HFFc6 (cell line): Measurements from ENCODE around the gene C16orf95. TPM values are rescaled to one million over a fixed set of nuclear protein-coding genes. Genes with fewer than 3 reads are reported as not detected.

ENCODE experiments used
- DNase-seq: peaks from one replicate; pipeline ENCODE4 v3.0.0-alpha.2; 2018
- H3K27ac Mint-ChIP-seq: 2 replicates; pipeline ENCODE4 v1.8.0; 2020; ENCODE audit warnings: mild to moderate bottlenecking, mixed read lengths
- H3K27me3 Mint-ChIP-seq: 2 replicates; pipeline ENCODE4 v1.8.0; 2021; ENCODE audit warnings: mild to moderate bottlenecking, moderate library complexity, mixed read lengths; ENCODE audit not compliant: insufficient read depth
- H3K36me3 Mint-ChIP-seq: 2 replicates; pipeline ENCODE4 v1.8.0; 2021; ENCODE audit warnings: low read depth, mixed read lengths
- H3K4me1 Mint-ChIP-seq: 2 replicates; pipeline ENCODE4 v1.8.0; 2020; ENCODE audit warnings: low read depth, mixed read lengths
- H3K4me3 Mint-ChIP-seq: 2 replicates; pipeline ENCODE4 v1.8.0; 2020; ENCODE audit warnings: mild to moderate bottlenecking, moderate library complexity, mixed read lengths
- H3K9me3 Mint-ChIP-seq: 2 replicates; pipeline ENCODE4 v1.8.0; 2020; ENCODE audit warnings: mild to moderate bottlenecking, mixed read lengths
- CTCF ChIP-seq: fragments of 200-600 bp; sonication (generic); IDR thresholded peaks from 2 replicates; pipeline ENCODE4 v1.5.0; 2021; ENCODE audit warnings: antibody characterized with exemption, mild to moderate bottlenecking
- total RNA-seq, 6 experiments: library from RNA; stranded (reverse); fragmentation: NEBNext Ultra II Directional; extraction: Animal tissue kit (Norgen Biotek cat#: 25700); gene quantifications; 2 replicates in 1 of 6; 3 replicates in 5 of 6; pipeline ENCODE4 v1.2.3, GENCODE V29; 2021

C16orf95 gene
- total RNA-seq, 6 experiments from 2014 or later: 8.5 to 15.0 (median 11.7) TPM

- no peak for TF ChIP-seq CTCF
- H3K4me1 Mint-ChIP-seq: peaks cover 6% of the 10 kb centered on the region
- DNase-seq: no peak
- H3K9me3 Mint-ChIP-seq: no peaks in the 10 kb centered on the region
- H3K36me3 Mint-ChIP-seq: peaks cover 10% of the 10 kb centered on the region
- no peak overlapping the region for H3K27ac Mint-ChIP-seq
- H3K27me3 Mint-ChIP-seq: no peaks in the 10 kb centered on the region; the same call in 1 of the 2 replicates
- H3K4me3 Mint-ChIP-seq: no peak overlapping the region
Measured at GRCh38 chr16:87337262-87337771, 20.1 kb upstream of the C16orf95 start.

- Mint-ChIP-seq H3K4me1 (peaks cover 8% of the 10 kb centered on the region), H3K9me3 (no peaks in the 10 kb centered on the region), H3K27ac (no peak overlapping the region), H3K4me3 (no peak overlapping the region), H3K36me3 (peaks cover 10% of the 10 kb centered on the region), H3K27me3 (no peaks in the 10 kb centered on the region; the same call in 1 of the 2 replicates)
- no peak for DNase-seq
- TF ChIP-seq CTCF: no peak
Measured at GRCh38 chr16:87336434-87337240, 19.4 kb upstream of the C16orf95 start.

GRCh38 chr16:87335625-87336433, 18.6 kb upstream of the C16orf95 start:
- Mint-ChIP-seq H3K9me3 (no peaks in the 10 kb centered on the region), H3K27ac (no peak overlapping the region), H3K27me3 (no peaks in the 10 kb centered on the region; the same call in 1 of the 2 replicates), H3K36me3 (peaks cover 13% of the 10 kb centered on the region), H3K4me3 (no peak overlapping the region), H3K4me1 (peaks cover 8% of the 10 kb centered on the region)
- DNase-seq: no peak
- TF ChIP-seq CTCF: no peak

GRCh38 chr16:87334651-87335624, 17.7 kb upstream of the C16orf95 start:
- no peak for TF ChIP-seq CTCF
- Mint-ChIP-seq H3K27ac (no peak overlapping the region), H3K4me3 (no peak overlapping the region), H3K4me1 (peaks cover 8% of the 10 kb centered on the region), H3K9me3 (no peaks in the 10 kb centered on the region), H3K36me3 (peaks cover 15% of the 10 kb centered on the region), H3K27me3 (no peaks in the 10 kb centered on the region; the same call in 1 of the 2 replicates)
- DNase-seq: no peak
